K562 (cell line): ENCODE data around the gene FCGR3A. TPM values are rescaled to one million over a fixed set of nuclear protein-coding genes. Genes with fewer than 3 reads are reported as not detected.
"Not testable (repeated sequence)": the region's sequence is repeated elsewhere in the genome, so short reads cannot be mapped to it uniquely, and the experiment has no call there.

Experiments used
- ATAC-seq: fragments of 200-7000 bp; cut with Tn5 transposase; 3 replicates; pipeline ENCODE4 v1.9.1; 2020; ENCODE audit warnings: moderate library complexity
- BruUV-seq: library from RNA; stranded (reverse); fragments of 400-500 nt; replicated peaks from 2 replicates; lab custom pipeline; 2021; lab: Mats Ljungman, UMichigan
- CTCF ChIA-PET: fragments of 300-600 bp; formaldehyde crosslinking; extraction: SDS; loops from one replicate; lab custom pipeline; 2021; ENCODE audit warnings: low intra/inter-chr PET ratio; lab: Yijun Ruan, JAX
- POLR2A ChIA-PET: fragments of 300-600, 350-650 bp; sonication (Branson Sonifier 250); formaldehyde crosslinking; extraction: SDS; loops from one replicate; lab custom pipeline; 2021; ENCODE audit warnings: antibody characterized with exemption, inconsistent platforms; lab: Yijun Ruan, JAX
- DNase-seq, 4 experiments: peaks; one replicate each; pipeline versions ENCODE4 v3.0.0 to v3.0.0-alpha.2; 2011 to 2018; ENCODE audit warnings: low spot score in 3 of 4, mixed read lengths in 3 of 4; ENCODE audit errors: extremely low read depth in 1 of 4
- FAIRE-seq: peaks from 2 replicates; lab custom pipeline; 2011; peaks lifted over from hg19 to GRCh38; lab: Jason Lieb, UNC
- H2AFZ ChIP-seq: 2 replicates; pipeline ENCODE4 v1.6.0; 2011; ENCODE audit warnings: low read depth, low read length, control low read depth, inconsistent platforms
- H3K27ac ChIP-seq: fragments of 200-600 bp; 3 replicates; pipeline ENCODE4 v1.8.0; 2011; ENCODE audit warnings: low read depth, mild to moderate bottlenecking, control low read depth, inconsistent platforms, low read length, moderate library complexity, mixed read lengths; ENCODE audit errors: extremely low read depth
- H3K27me3 ChIP-seq, 2 experiments: fragments of 300-600 bp in 1 of 2; 2 replicates in 1 of 2; 3 replicates in 1 of 2; pipeline versions ENCODE4 v1.6.0 to v1.8.0; 2011; ENCODE audit warnings: inconsistent platforms in 2 of 2, low read length in 2 of 2, mild to moderate bottlenecking in 1 of 2, mixed read lengths in 1 of 2, moderate library complexity in 1 of 2; ENCODE audit not compliant: control insufficient read depth in 2 of 2, insufficient read depth in 2 of 2
- H3K36me3 ChIP-seq: fragments of 300-600 bp; 3 replicates; pipeline ENCODE4 v1.8.0; 2011; ENCODE audit warnings: mild to moderate bottlenecking, low read length, inconsistent platforms; ENCODE audit not compliant: control insufficient read depth, insufficient read depth
- H3K4me1 ChIP-seq, 2 experiments: fragments of 200-600 bp in 1 of 2; replicated peaks in 1 of 2; 2 replicates in 1 of 2; 3 replicates in 1 of 2; pipeline versions ENCODE4 v1.5.1 to v1.8.0; 2011; ENCODE audit warnings: inconsistent platforms in 2 of 2, low read length in 2 of 2, mild to moderate bottlenecking in 1 of 2, mixed read lengths in 1 of 2, moderate library complexity in 1 of 2; ENCODE audit not compliant: control insufficient read depth in 2 of 2, insufficient read depth in 2 of 2
- H3K4me2 ChIP-seq: 2 replicates; pipeline ENCODE4 v1.6.1; 2011; ENCODE audit warnings: low read length, control low read depth, inconsistent platforms, mixed read lengths; ENCODE audit not compliant: insufficient read depth
- H3K4me3 ChIP-seq: fragments of 200-600 bp; sonication (generic), shearing (Covaris generic); 2 replicates; pipeline ENCODE4 v1.5.1; 2016; ENCODE audit warnings: control low read depth, inconsistent platforms
- H3K79me2 ChIP-seq: fragments of 200-600 bp; 3 replicates; pipeline ENCODE4 v1.8.0; 2011; ENCODE audit warnings: low read length, inconsistent platforms; ENCODE audit not compliant: control insufficient read depth, insufficient read depth
- H3K9ac ChIP-seq, 2 experiments: 2 replicates each; pipeline versions ENCODE4 v1.6.0 to v1.6.1; 2011; ENCODE audit warnings: low read depth in 2 of 2, low read length in 2 of 2, control low read depth in 1 of 2, inconsistent platforms in 1 of 2, mild to moderate bottlenecking in 1 of 2, mixed read lengths in 1 of 2; ENCODE audit not compliant: insufficient read depth in 1 of 2
- H3K9me1 ChIP-seq: one replicate; pipeline ENCODE4 v1.6.0; 2011; ENCODE audit warnings: inconsistent platforms, mild to moderate bottlenecking, low read length, moderate library complexity; ENCODE audit not compliant: control insufficient read depth, insufficient read depth
- H3K9me3 ChIP-seq: replicated peaks from 2 replicates; pipeline ENCODE4 v1.5.1; 2011; ENCODE audit warnings: low read depth, low read length, inconsistent platforms; ENCODE audit not compliant: control insufficient read depth, insufficient read depth
- H4K20me1 ChIP-seq: replicated peaks from 2 replicates; pipeline ENCODE4 v1.6.1; 2011; ENCODE audit warnings: low read length, inconsistent platforms, mixed read lengths; ENCODE audit not compliant: control insufficient read depth, insufficient read depth
- RFX1 ChIP-seq: fragments of 450-650 bp; IDR thresholded peaks from 2 replicates; pipeline ENCODE4 v1.6.1; 2016; ENCODE audit warnings: mild to moderate bottlenecking, moderate library complexity
- WGBS: fragments of 100-300 bp; shearing (Covaris generic); methylation state at CpG from one replicate; pipeline ENCODE4 v1.1.6; 2016; ENCODE audit warnings: low coverage, mixed read lengths; ENCODE audit not compliant: insufficient coverage; ENCODE audit errors: missing lambda C conversion rate; 5-methylcytosine and 5-hydroxymethylcytosine counted together
- in situ Hi-C: fragments of 300-500 bp; cut with MboI; formaldehyde crosslinking; loops from 4 replicates; pipeline ENCODE4 v1.15.0; 2018; ENCODE audit warnings: inconsistent platforms, mixed read lengths
- intact Hi-C: fragments of 100-400 bp; cut with micrococcal nuclease; formaldehyde crosslinking; loops from 2 replicates; pipeline ENCODE4 v1.14.2; 2022
- polyA plus RNA-seq, 8 experiments: library from polyadenylated mRNA; depleted of rRNA in 4 of 8; stranded (reverse) in 5 of 8; unstranded in 3 of 8; fragments of >200 nt; fragmentation: Nextera tagmentation in 2 of 8; fragmentation: Illumina TruSeq in 1 of 8; extraction: Ambion mirVana in 2 of 8; extraction: Trizol in 1 of 8; gene quantifications; 2 replicates each; pipeline versions ENCODE4 v1.2.1 to v1.2.3, GENCODE V29; 2011 to 2014; ENCODE audit warnings: inconsistent platforms in 1 of 8, missing spikeins in 1 of 8
- total RNA-seq, 7 experiments: library from RNA; depleted of rRNA in 6 of 7; stranded (reverse); fragments of >200 nt in 6 of 7; fragmentation: Illumina TruSeq in 2 of 7; extraction: Trizol in 2 of 7; gene quantifications; 2 replicates each; pipeline versions ENCODE4 v1.2.1 to v1.2.3, GENCODE V29; 2011 to 2021; ENCODE audit warnings: low replicate concordance in 1 of 7

FCGR3A gene
- total and polyA plus RNA-seq, 9 of the 15 experiments (the other 6 are each of a cell fraction or from before 2014, with no cell fraction given): 0.04 to 0.29 (median 0.14) TPM; not detected in 3

- WGBS: 66% methylated on average over 11 of the region's 11 CpGs
Observed at GRCh38 chr1:161593092-161593755, 43.6 kb upstream of the FCGR3A start.

GRCh38 chr1:161592586-161592985, 43.0 kb upstream of the FCGR3A start:
- ATAC-seq, FAIRE-seq, H3K4me2 ChIP-seq, DNase-seq, H3K9me3 ChIP-seq, POLR2A ChIA-PET, H2AFZ ChIP-seq, H3K27me3 ChIP-seq, H3K9me1 ChIP-seq, CTCF ChIA-PET, H3K36me3 ChIP-seq, H3K27ac ChIP-seq, H3K79me2 ChIP-seq: not testable (repeated sequence)
- in situ Hi-C loops: loop anchor here (5.0 kb wide), 1 partner anchor 80 kb away; no protein-coding TSS in a partner anchor
- H3K4me1 ChIP-seq: peaks cover 0 to 11% of the 10 kb centered on the region in 2 experiments; a peak in 3 of 5 replicates
- TF ChIP-seq RFX1: peak; percentile 46
- TF ChIP-seq, all 486 proteins: peak for 1; not testable (repeated sequence) for 485
- H3K9ac ChIP-seq, H4K20me1 ChIP-seq, intact Hi-C loops, BruUV-seq, H3K4me3 ChIP-seq: not testable (repeated sequence)
- 0% methylated on average over 1 of the region's 3 CpGs for WGBS

More at GRCh38 chr1:161593092-161593755, 43.6 kb upstream of the FCGR3A start:
- H3K4me3 ChIP-seq, FAIRE-seq, H3K9ac ChIP-seq, H3K27me3 ChIP-seq, H3K36me3 ChIP-seq, H4K20me1 ChIP-seq, H3K9me3 ChIP-seq, H3K79me2 ChIP-seq, H3K9me1 ChIP-seq, intact Hi-C loops, H3K27ac ChIP-seq, H2AFZ ChIP-seq, ATAC-seq, CTCF ChIA-PET, BruUV-seq, H3K4me2 ChIP-seq: not testable (repeated sequence)
- peaks cover 0 to 11% of the 10 kb centered on the region in 2 experiments; a peak in 3 of 5 replicates for H3K4me1 ChIP-seq
- POLR2A ChIA-PET: interaction anchor here (0.6 kb wide), 1 partner anchor 198 kb away, joined by 3 read pairs; no protein-coding TSS in a partner anchor
- DNase-seq: peak in 1 of 4 experiments; percentile 1
- in situ Hi-C loops: loop anchor here (5.0 kb wide), 1 partner anchor 79 kb away; no protein-coding TSS in a partner anchor

- H4K20me1 ChIP-seq, CTCF ChIA-PET, H3K9me1 ChIP-seq, BruUV-seq, H3K4me3 ChIP-seq, H3K4me2 ChIP-seq, H3K9me3 ChIP-seq, H2AFZ ChIP-seq, H3K79me2 ChIP-seq, H3K9ac ChIP-seq, DNase-seq, FAIRE-seq, H3K27me3 ChIP-seq, ATAC-seq, H3K36me3 ChIP-seq, POLR2A ChIA-PET, H3K27ac ChIP-seq, intact Hi-C loops: not testable (repeated sequence)
- in situ Hi-C loops: loop anchor here (5.0 kb wide), 1 partner anchor 82 kb away; no protein-coding TSS in a partner anchor
- WGBS: 63% methylated on average over 1 of the region's 6 CpGs
- peaks cover 0 to 11% of the 10 kb centered on the region in 2 experiments; a peak in 2 of 5 replicates for H3K4me1 ChIP-seq
Observed at GRCh38 chr1:161589920-161590319, 40.3 kb upstream of the FCGR3A start.
